CD4-positive, alpha-beta T cell treated with Interleukin-4 for 4 hours (primary cell): ENCODE results near the gene C19orf73.

Experiments used
- DNase-seq: peaks from one replicate; pipeline ENCODE4 v3.0.0-alpha.2; 2020

The C19orf73 gene, protein sequence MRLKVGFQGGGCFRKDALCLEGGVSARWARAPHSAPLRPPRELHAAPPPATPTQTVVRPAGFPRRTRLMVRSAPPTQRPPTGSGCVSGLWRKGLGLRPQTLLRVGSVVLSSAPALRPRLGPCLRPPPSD

DNA sequence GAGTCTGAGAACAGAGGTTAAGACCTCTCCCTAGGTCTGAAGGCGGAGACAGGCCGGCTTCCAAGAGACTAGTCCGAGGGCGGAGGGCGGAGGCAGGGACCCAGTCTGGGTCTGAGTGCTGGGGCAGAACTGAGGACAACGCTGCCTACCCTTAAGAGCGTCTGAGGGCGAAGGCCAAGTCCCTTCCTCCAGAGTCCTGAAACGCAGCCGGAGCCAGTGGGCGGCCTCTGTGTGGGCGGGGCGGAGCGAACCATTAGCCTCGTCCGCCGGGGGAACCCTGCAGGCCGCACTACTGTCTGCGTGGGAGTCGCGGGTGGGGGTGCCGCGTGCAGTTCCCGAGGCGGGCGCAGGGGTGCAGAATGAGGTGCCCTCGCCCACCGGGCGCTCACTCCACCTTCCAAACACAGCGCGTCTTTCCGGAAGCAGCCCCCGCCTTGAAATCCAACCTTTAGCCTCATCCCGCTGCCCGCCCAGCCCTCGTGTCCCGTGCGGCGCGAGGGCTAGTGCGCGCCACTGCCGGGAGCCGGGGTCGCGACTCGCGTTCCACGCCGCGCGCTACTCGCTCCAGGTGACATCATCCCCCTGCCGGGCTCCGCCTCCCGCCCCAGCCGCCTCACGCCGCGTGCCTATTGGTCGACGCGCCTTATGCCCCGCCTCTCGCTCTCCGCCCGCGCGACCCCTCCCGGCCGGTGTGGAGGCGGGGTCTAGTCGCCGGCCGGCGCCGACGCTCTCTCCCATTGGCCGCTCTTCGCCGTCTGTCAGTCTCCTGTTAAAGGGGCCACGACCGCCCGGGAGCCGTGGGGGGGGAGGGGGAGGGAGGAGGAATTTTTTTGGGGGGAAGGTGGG is at the start of gene C19orf73:
C19orf73 (minus strand) TSS at position 579 of the 846 bp plus-strand sequence; CDS start at position 458, 121 bp downstream.
- DNase-seq, result peak; percentile 95

DNA sequence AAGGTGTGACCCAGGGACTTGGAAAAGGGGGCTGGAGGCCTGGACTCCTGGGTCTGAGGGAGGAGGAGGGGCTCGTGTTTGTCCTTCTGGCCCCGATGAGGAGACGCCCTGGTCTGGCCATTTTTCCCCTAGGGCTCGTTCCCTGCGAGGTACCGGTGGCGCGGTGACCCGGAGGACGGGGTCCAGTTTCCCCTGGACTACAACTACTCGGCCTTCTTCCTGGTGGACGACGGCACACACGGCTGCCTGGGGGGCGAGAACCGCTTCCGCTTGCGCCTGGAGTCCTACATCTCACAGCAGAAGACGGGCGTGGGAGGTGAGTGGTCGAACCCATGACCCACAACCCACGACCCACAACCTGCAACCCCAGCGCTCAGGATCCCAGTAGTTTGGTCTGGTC is 49.5 kb upstream of the C19orf73 start:
- DNase-seq, result no peak

DNA sequence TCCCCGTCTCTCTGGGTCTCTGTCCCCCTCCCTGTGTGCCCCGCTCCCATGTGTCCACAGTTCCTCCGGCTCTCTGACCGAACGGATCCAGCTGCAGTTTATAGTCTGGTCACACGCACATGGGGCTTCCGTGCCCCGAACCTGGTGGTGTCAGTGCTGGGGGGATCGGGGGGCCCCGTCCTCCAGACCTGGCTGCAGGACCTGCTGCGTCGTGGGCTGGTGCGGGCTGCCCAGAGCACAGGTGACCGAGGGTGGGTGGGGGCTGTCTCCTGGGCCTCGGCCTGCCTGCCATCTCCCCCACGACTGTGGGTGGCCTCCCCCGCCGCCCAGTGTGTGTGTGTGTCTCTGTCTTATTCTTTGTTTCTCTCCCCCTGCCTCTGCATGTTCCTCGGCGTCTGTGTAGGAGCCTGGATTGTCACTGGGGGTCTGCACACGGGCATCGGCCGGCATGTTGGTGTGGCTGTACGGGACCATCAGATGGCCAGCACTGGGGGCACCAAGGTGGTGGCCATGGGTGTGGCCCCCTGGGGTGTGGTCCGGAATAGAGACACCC is 49.0 kb upstream of the C19orf73 start:
- no peak for DNase-seq

DNA sequence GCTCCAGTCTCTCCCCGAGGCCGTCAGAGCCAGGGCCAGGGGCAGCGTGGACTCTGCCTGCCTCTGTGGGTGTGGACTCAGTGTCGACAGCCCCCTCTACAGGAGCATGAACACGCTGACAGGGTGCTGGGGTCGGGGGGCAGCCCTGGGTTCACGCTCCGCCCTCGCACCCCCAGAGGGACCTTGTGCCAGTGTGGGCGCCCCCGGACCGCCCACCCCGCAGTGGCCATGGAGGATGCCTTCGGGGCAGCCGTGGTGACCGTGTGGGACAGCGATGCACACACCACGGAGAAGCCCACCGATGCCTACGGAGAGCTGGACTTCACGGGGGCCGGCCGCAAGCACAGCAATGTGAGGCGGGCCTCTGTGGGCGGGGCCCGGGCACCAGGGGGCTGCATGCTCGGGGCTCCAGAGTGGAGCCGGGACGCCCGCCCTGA is 46.9 kb upstream of the C19orf73 start:
- DNase-seq, result no peak

DNA sequence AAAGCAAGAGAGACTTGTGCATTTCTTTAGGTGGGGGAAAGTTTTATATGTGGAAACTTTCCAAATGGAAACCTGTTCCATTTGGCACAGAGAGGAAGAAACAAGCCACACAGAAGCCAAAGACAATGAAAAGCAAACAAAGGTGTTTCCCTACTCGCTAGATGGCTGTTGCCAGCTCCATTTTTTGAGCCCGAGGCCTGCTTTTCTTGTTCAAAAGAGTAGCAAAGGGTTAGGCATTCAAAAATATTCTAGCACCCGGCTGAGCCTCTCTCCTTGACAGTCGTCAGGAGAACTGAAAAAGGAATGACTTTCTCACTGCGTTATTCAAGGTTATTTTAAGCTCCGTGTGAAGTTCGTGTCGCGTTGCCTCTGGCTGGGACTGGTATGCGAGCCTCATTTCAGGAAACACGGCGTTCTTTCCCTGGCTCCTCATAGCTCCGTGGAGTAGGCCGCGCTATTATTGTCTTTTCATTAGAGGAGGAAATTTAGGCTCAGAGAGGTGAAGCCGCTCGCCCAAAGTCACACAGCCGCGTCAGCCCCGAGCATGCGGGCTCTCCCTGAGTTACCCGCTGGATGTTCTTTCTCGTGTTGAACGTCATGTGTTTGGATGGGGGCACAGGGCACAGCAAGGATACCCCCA is 46.3 kb upstream of the C19orf73 start:
- DNase-seq, result no peak

DNA sequence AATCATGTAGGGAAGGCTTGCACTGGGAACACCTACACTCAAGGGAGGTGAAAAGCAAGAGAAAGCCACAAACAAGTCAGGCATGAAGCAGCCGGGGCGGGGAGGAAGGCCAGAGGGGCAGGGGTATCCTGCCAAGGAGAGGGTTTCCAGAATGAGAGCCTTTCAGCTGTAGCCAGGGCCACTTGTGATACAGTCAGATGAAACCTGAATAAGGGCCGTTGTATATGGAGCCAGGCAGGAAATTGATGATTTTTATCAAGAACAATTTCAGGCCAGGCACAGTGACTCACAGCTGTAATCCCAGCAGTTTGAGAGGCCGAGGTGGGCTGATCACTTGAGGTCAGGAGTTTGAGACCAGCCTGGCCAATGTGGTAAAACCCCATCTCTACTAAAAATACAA is 43.0 kb upstream of the C19orf73 start:
- no peak for DNase-seq

DNA sequence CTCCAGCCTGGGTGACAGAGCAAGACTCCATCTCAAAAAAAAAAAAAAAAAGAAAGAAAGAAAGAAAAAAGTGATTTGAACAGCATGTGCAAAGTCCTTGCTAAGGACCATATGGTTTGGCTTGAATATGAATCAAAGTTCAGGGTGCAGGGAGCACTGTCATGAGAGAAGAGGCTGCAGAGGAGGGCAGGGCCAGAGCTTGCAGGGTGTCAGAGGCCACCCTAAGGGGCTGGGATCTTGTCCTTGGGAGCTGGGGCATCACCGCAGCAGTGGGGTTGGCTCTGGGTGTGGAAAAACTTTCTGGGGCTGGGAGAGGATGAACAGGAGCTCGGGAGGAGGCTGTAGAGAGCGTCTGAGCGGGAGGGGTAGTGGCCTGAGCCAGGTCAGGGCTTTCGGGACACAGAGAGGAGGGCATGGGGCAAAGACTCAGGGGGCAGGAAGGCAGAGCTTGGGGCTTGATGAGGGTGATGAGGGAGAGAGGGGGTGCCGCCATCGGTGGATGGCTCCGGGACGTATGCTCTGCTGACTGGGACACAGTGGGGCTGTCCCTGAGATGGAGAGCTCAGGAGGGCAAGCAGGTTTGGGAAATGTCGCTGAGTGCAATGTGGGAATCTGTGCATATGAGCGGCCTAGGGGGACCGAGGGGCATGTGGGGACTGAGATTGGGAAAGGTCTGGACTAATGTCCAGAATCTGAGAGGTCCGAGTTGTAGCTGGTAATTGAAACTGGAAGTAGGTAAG is 41.7 kb upstream of the C19orf73 start:
- no peak for DNase-seq

DNA sequence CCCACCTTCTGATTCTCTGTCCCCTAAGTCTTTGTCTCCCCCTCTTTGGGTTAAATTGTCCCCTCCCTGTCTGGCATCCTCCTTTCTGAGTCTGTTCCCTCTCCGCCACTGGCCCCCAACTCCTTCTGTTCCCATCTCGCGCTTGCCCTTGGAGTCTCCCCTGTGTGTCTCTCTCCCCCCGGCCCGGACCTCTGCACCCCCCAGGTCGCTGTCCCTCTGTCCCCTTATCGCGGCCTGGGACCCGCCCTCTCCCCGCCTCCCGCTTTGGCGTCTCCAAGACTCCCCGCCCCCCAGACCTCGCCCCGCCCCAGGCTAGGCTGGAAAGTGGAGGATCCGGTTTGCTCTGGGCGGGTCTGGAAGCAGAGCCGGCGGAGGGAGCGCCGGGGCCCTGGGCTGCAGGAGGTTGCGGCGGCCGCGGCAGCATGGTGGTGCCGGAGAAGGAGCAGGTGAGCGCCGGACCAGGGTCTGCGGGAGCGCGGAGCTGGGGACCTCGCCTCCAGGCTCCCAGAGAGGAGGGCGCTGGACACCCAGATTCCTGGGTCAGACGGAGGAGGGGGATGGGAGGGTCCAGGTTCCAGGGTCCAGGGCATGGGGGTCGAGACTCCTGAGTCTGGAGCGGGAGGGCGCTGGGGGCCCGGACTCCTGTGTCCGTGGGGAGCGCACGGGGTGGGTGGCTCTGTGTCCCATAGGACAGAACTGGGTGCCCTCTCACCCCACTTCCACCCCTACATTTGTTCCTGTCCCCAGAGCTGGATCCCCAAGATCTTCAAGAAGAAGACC is 38.7 kb upstream of the C19orf73 start, which contains the start of gene TRPM4:
TRPM4 (plus strand) TSS at position 348 of the 780 bp plus-strand sequence; CDS start at position 423, 75 bp downstream.
- DNase-seq, result no peak

DNA sequence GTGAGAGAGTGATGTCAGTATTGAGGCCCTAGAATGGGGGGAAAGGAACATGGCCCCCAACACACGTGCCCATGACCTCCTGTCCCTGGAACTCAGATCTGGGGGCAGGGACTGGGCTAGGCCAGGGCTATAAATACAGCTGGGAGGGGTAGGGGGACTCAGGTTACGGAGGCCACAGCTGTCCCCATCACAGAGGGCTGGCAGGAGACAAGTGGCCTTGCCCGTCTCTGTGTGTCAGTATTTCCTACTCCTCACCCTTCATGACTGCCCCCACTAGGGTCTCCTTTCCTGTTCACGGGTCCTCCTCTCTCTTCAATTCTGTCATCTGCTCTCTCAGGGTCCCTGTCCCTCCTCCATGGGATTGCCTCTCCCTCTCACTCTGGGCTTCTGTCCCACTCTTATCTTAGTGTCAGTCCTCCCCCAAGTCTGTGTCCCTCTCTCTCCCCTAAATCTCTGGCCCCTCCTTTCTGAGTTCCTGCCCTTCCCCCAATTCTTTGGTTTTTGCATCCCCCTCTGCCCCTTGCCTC is 36.9 kb upstream of the C19orf73 start:
- DNase-seq, result no peak

DNA sequence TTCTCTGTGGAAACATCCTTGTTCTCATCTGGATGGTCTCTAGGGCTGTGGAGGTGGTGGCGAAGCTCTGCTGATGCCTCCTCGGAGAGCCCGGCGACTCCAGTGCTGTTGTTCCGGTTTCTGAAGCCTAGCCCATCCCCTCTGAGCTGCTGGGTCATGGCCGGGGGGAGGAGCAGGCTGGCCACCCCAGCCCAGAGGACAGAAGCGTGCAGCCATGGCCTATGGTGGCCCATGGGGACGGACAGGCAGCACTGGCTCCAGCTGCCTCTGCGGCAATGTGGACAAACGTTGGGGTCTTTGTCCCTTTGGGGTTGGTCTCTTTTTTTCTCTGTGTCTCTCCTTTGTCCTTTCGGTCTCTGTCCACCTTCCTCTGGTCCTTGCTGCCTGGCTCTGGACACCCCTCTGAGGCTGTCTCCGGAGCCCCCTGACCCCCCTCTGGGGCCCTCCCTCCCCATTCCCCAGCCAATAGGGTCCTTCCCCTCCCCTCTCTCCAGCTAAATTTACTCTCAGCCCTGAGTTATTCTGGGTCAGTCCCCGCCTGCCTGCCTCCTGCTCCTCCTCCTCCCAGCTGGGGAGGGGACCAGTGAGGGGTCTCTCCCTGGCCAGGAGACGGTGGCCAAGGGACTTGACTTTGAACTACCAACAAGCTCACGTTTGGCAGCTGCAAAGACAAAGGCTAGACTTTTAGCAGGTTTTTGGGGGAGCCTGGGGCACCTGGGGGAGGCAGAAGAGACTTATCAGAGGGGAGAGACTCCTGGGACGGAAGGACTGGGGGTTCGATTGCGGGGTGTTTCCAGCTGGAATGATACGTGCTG is 36.3 kb upstream of the C19orf73 start, which contains the start of gene HRC:
HRC (minus strand) TSS at position 392 of the 815 bp plus-strand sequence; CDS start at position 233, 159 bp downstream.
- no peak for DNase-seq

DNA sequence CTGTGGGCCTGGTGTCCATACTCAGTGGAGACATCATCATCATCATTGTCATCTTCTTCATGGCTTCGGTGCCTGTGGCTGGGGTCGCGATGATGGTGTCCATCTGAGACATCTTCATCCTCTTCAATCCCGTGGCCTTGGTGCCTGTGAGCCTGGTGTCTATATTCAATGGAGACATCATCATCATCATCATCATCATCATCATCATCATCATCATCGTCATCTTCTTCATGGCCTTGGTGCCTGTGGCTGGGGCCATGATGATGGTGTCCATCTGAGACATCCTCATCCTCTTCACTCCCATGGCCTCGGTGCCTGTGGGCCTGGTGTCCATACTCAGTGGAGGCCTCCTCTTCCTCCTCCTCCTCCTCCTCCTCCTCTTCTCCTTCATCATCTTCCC is 35.3 kb upstream of the C19orf73 start:
- DNase-seq, result no peak

DNA sequence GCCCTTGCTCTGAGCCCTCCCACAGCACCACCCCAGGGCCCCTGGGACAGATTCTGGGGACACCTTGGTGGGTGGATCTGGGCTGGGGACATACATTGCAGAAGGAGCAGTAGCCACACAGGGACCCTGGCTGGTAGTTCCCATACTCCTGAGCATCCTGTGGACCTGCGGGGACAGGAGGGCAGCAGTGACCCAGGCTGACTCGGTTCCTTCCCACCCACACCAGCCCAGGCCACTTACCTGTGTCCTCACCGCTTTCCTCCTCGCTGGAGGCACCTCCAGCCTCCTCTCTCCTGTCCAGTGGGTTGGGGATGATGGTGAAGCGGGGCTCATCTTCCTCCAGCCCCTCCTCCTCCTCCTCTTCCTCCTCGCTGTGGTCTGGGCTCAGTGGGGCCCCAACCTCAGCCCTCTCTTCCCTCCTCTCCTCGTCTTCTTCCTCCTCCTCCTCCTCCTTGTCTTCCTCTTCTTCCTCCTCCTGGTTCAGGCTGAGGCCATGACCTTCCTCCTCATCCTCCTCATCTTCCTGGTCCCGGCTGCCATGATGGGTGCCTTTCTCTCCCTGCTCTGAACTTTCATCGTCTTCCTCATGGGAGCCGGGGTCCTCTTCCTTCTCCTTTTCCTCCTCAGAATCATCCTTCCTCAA is 34.3 kb upstream of the C19orf73 start:
- no peak for DNase-seq

DNA sequence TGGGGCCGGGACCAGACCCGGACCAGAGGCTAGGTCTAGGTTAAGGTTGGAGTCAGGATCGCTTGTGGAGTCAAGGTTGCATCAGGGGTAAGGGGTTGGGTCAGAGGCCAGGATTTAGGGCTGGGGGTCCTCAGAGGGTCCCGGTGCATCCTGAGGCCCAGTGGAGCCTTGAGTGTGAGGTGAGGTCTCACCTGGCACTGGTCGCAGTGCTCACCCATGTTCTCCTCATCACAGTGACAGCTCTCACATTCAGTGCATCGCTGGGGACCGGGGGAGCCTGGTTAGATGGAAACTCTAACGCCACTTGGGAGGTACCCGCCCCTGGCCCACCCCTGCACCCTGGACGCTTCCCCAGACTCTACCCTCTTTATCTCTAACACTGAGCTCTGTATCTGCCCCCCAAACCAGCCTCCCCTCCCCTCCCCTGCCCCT is 33.2 kb upstream of the C19orf73 start:
- no peak for DNase-seq

DNA sequence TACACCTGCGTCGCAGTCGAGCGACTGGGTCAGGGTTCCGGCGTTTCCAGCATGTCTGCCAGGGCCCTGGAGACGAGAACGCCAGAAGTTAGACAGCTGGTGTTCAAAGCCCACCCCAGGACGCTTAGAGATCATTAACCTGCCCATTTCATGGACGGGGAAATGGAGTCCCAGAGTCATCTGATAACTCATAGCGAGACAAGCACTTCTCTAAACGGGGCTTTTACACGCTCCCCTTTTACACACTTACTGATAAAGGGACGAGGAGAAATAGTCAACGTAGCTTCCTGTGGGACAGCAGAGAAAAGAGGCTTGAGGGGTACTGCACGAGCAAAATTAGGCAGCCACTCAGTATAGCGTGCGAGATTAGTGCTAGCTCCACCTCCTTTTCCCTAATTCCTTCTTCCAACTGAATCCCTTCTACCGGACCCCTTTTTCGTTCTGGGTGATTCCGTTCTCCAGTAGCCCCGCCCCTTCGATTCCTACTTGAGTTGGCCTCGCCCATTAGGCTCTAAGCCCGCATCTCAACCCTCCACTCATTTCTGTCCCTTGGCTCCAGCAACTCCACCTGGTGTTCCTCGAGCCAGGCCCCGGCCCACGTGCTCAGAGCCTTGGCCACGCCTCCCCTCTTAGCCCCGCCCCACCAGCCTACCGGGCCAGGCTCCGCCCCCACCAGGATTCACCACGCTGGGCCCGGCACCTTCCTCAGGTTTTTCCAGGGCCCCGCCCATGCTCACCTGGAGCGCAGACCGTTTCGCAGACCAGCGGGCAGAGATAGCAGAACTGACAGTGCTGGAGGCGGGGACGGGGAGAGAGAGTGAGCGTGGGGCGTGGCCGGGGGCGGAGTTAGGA is 32.5 kb upstream of the C19orf73 start:
- no peak for DNase-seq

DNA sequence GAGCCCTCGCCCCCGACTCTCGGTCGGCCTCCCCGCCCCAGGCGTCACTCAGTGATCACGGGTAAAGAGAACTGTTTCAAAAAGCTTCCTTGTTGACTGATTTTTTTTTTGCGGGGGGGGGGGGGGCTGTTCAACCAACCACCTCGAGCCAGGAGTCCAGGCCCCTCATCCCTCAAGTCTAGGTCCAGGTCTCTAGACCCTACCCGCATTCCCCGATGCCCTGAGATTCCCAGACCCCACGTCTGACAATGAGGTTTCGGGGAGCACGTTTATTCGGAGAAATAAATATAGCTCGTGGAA is 32.0 kb upstream of the C19orf73 start:
- DNase-seq, result no peak

DNA sequence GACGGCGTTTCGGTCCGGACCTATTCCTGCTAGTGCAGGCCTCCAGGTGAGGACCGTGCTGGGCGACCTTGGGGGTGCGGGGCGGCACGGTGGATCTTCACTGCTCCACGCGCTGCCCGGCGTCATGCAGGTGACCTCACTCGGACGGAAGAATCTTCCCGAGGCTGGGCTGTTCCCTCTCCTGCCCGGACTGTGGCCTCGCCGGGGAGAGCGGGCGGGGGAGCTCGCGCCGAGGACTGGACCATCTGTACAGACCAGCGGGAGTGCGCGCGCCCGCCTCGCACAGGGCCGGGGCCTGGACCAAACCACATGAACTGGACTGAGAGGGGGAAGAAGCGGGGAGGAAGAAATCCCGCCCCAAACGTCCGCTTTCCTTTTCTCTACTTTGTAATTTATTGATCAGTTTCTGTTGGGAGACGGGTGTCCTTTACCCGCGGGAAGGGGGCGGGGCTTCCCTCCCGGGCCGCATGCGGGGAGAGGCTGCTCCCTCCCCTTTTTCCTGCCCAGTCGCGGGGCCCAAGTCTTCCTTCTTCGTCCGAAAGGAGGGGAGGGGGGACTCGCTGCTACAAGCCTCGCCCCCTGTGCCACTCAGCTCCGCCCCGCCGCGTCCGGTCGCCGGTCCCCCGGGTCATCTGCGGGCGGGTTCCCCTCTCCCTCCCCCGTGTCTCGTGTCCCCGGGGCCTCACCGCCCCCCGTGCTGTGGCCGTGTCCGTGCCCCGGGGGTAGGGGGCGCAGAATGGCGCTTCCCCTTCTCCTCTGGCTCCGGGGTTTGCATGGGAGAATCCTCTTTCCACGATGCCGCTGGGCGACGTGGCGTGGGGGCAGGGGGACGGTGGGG is 31.4 kb upstream of the C19orf73 start:
- peak; percentile 17 for DNase-seq

DNA sequence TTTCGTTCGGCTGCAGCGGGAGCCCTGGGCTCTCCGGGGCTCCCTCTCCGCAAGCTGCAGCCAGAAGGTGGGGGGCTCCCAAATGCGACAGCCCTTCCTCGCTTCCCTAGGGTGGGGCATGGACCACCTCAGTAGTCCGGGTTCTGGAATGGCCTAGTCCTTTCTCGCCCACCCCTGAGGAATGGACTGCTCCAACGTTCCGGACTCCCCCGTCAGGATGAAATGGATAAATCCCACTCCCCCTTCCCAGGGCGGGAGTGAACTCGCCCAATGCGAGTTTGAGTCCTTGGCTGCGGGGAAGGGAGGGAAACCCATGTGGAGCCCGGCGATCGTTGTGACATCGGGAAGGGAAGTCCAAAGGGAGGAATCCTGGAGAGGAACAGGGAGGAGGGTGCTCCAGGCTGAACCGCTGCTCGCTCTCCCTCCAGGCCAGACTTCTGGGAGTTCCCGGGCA is 30.7 kb upstream of the C19orf73 start:
- no peak for DNase-seq
